Sciatic nerve (tissue), 2 donors: ENCODE data around the gene GPR171. TPM values are rescaled to one million over a fixed set of nuclear protein-coding genes. Genes with fewer than 3 reads are reported as not detected.
A peak's percentile ranks its signal among the peaks of the same experiment; 100 is the strongest.

Source experiments
- ATAC-seq: fragments of 200-7000 bp; cut with Tn5 transposase; one replicate; pipeline ENCODE4 v1.9.1; 2020; ENCODE audit warnings: mild to moderate bottlenecking, moderate library complexity
- DNase-seq: peaks from one replicate; pipeline ENCODE4 v3.0.0-alpha.2; 2020; ENCODE audit warnings: low spot score
- intact Hi-C: fragments of 100-400 bp; cut with DNase I; formaldehyde crosslinking; loops from one replicate; pipeline ENCODE4 v1.14.2; 2022
- total RNA-seq: library from RNA; stranded (reverse); fragmentation: NEBNext Ultra II Directional; extraction: Animal tissue kit (Norgen Biotek cat#: 25700); gene quantifications from one replicate; pipeline ENCODE4 v1.2.1, GENCODE V29; 2021
- donor health status: DM: no; HTN: no; CAD: no.
- donor health status: DM: no; HTN: no; CAD: no.

Gene GPR171
- total RNA-seq, 1 donor from 2014 or later = 1.6 TPM

DNA sequence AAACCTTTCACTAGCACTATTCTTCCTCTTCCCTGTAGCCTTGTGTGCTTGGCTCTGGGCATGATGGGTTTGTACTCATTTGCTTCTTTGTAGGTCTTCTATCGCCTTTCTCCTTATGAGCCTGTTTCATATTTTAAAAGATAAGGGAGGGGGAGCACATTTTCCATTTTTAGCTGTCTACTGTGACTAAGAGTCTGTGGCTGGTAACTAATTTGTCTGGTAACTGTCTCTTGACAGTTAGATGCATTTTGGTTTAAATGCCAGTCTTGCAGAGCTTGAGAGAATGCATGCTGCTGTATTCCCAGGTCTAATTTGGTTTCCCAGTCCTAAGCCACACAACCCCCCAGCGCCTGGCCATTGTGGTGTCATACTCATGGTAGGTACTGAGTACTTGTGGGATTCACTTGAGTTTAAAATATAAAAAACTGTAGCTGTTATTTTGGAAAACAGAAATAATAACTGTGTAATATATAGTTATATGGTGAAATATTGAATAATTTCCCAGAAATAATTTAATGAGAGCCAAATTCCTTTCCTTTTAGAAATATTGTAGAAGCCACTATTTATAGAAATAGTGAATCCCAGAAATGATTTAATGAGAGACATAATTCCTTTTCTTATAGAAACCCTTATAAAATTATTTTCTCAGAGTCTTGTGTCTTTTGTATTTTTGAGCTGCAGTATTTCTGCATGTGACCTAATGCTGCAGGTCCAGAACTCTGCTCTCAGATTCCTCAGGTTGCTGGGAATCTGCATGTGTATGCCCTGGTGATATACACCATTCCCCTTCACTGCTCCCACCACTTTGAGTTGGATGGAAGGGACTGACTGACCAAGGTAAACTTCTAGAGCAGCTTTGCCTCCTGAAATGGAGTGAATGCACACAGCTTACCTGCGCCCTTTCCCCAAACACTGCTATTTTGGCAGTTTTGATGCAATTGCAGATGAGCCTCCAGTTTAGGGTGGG is 13.9 kb upstream of the GPR171 start:
- DNase-seq (no peak), ATAC-seq (no peak)
- intact Hi-C loops = no loop called here

DNA sequence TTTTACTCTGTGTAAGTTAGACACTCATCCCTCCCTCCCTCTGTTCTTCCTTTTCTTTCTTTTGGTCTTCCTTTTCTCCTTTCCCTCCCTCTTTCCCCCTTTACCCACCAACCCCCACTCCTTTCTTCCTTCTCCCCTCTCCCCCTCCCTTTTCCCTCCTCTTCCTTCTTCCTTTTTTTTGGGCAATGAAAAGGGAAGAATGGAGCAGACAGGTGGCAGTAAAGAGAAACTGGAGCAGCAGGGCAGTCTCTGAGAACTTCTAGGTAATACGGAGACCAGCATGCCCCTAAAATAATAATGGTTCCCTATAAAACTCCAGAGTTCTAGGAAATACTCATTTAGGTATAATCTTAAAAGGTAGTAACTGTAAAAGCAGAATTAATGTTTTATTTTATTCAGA is 11.4 kb upstream of the GPR171 start:
- DNase-seq (no peak), ATAC-seq (no peak)
- intact Hi-C loops = no loop called here

DNA sequence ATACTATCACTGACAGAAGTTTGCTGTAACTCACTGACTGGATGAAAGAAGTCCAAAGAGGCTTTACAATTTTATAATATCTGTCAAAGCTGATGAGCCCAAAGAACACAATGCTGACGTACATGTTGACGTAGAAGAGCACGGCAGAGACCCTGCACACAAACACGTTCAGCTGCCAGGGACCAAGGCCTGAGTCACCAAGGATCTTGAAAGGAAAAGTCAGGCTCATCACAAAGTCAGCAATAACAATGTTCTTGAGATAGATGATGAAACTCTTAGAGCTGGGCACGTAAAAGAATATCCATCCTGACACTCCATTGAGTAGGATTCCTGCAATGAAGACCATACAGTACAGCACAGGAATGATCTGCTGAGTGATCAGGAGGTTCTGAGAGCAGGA is 10.9 kb upstream of the GPR171 start:
- intact Hi-C loops = no loop called here
- no peak for ATAC-seq
- DNase-seq = no peak

DNA sequence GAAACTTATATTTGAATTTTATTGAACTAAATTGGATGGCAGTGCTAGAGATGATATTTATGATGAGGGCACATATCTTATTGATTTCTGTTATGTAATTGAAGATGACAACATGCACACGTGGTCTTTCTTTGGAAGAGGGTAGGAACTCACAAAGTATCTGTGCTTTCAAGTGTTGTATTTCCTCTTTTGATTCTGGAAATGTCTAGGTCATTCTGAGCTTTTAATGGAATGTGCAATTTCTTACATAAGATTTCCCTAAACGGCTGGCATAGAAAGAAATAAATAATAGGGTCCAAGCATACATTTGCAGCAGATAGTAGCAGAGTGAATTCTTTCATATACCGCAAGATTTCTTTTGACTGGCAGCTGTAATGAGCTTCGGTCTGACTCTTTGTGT is 10.1 kb upstream of the GPR171 start:
- DNase-seq = no peak
- ATAC-seq = no peak
- intact Hi-C loops = no loop called here

DNA sequence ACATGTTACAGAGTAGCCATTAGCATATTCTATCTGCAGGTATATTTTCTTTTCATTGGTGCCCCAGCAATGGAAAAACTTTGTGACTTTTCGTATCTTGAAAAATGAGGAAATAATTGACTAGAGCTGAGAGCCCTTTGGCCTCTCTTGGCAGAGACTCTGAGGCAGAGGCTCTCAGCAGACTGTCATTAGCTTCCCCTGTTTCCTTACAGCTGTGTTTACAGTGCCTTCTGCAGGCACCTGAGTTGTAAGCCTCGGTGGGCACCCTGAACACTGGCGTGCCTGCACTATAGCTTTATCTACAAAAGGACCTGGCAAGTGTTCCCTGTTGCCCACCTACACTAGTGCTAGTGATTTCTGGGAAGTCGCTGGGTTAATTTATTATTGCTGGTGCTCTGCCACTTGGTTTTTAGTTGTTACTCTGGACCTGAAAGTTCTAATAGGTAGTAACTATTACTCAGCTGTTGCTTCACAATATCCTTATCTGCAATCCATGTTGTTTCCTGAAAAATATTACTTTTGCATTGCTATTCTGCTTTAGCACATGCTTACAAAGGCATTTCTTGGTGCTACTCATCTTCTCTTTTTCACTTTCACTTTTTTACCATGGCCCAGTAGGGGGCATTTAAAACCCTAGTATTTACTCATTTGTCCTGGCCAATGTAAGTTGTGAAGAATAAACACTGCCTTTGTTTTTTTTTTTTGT is 7.8 kb upstream of the GPR171 start:
- intact Hi-C loops = no loop called here
- ATAC-seq (peak; percentile 72), DNase-seq (no peak)

DNA sequence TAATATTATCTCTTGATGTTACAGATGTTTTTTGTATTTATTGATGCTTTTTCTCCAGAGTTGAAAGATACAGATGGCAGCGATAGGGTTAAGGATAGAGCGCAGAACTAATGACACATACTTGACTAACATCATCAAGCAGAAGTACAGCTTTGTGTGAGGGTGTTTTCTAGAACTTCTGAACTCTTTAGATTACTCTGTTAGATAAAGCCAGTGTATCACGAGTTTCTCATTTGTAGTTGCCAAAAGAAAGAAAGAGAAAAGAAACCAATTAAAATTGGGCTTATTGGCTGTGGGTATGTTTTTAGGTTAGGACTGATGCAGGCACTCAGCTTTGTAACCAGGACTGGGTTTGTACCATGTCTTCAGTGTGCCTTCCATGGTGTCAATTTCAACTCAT is 6.6 kb upstream of the GPR171 start:
- intact Hi-C loops = no loop called here
- no peak for DNase-seq
- ATAC-seq = no peak

DNA sequence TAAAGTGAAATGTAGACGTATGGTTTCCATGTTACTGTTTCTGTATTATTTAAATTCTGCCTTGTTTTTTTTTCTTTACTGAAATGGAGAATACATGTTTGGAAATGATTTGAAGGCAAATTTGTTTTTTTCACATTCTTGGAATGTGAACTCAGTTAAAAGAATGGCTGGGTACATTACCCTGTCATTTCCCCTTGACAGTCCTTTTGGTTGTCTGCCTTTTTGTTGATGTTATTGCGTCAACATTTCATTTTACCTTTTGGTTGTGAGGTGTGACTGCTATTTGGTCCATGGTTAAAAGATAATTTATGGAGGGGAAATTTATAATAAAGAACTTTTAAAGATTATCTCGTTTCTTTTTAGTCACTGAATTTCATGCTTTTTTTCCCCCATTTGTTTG is 3.2 kb upstream of the GPR171 start:
- intact Hi-C loops = no loop called here
- no peak for ATAC-seq
- no peak for DNase-seq

DNA sequence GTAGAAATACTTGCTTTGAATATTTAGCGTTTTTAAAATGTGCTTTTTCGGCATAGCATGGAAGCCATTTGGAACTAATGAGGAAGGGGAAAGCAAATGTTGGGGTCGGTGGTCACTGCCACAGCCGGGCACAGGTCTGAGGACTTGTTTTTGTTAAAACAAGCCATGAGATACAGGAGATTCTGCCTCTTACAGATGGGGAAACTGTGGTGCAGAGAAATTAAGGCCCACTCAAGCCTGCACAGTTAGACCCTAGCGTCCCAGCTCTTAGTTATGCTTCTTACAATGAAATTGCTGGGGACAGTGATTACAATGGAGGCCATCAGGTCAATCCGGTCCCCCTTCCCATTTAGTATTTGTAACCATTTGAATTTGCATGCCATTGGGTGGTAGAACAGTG is 2.5 kb upstream of the GPR171 start:
- ATAC-seq (no peak), DNase-seq (no peak)
- intact Hi-C loops = no loop called here

DNA sequence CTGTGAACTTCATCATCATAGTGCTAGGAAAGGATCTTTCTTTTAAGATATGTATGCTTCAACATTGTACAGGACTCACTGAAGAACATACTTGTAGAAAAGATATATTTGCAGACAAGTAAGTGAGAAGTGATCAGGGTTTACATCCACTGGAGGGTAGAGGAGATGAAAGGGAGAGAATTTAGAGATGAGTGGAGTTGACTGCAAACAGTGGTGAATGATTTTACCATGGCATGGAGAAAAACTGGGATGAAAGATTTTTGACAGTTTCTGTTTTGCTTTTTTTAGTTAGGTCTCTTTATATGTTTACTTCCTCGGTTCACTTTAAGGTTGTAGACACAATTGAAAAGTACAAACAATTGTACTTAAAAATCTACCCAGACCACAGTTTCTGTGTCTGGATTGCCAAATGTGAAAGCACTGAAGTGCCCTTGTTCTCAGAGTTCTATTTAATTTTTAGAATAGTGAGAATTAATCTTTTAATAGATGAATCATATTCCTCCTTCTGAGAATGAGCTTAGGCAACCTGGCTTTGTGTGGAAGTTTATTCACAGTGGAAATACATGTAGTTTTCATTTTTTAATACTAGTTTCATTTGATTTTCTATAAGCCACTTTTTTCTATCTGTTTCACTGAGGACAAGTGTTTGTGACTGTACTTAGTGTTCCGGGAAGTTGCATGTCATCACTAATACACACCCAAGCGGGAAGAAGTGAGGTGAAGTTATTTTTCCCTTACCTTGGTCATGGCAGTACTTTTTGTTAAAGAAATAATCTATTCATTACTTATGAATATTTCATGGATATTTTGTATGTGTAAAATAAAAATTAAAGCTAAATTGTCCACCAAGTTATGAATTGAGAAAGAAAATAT is 1.8 kb upstream of the GPR171 start:
- DNase-seq (no peak), ATAC-seq (no peak)
- intact Hi-C loops = no loop called here

DNA sequence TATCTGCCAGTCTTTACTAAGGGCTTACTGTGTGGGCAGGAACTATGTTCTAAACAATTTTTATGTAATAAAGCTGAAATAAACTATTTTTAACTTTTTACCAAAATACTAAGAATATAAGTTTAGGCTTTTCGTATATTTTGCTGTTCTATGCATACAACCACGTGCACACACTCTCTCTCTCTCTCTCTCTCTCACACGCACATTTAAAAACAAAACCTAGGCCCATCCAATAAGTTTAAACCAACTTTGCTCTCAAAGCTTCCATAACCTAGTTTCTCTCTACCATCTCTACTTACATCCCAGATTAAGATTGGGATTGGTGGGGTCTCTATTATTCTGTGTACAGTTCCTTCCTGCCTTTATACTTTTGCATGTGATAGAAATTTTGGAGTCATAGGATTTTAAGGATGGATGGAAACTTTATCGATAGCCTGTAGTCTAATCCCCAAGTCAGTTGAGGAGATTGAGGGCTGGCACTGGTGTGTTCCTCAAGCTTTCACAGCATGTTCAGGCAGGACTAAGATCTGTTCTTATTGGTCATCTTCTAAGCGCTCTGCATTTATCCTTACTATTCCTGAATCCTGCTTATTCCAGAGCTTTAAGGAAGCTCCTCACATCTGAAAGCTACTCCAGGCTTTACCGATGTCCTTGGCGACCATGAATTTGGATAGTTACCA is 1.8 kb downstream of the GPR171 start:
- ATAC-seq = no peak
- intact Hi-C loops = no loop called here
- no peak for DNase-seq

DNA sequence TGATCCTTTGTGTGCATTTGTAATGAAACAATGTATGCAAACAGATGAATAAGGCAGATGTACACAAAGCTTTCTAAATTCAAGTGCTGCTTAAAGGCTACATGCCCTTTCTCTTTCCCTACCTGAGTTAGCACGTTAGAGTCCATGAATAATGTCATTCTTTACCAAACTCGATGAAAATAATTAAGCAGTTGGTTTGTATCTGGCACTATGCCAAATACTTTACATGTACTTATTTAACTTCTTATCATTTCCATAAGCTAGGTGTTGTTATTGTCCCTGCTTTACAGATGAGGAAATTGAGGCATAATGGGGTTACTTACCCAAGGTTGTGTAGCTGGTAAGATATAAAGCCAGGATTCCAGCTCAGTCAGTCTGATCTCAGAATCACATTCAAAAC is 2.4 kb downstream of the GPR171 start:
- no peak for DNase-seq
- intact Hi-C loops = no loop called here
- ATAC-seq = no peak

DNA sequence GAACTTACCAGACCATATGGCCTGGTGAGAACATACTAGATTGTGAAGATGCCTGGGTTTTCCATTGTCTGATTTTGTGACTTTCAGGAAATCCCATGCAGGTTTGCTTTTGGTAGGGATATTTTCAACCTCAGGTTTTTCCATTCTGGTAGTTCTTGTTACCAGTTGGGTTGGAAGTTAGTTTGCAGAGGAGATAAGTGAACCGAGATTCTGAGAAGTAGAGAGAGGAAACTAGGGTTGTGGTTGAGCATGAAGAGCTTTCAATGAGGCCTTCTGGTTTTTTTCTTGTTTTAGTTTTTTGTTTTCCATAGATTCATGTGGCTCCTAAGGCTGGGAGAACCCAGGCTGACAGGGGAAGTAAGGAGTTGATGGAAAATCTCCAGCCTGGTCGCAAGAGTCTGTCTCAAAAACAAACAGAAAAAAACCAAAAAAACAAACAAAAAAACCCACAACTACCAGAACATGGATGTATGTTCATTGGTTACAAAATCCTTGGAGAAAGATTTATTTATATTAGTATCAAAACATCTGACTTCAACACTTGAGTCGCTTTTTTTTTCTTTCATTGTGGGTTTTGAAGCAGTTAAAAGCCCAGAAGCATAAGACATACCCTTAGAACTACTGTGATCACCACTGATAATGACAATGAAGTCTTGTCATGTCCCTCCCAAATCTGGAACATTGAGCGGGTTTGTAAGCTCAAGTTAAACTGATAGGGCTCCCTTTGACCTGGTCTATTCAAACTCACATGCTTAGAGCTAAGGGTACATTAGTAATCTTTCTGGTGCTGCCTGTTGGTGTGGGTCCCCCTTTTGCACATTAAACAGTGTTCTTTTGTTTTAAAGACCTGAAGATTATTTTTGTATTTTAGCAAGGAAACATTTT is 3.2 kb downstream of the GPR171 start:
- DNase-seq (no peak), ATAC-seq (no peak)
- intact Hi-C loops = no loop called here

DNA sequence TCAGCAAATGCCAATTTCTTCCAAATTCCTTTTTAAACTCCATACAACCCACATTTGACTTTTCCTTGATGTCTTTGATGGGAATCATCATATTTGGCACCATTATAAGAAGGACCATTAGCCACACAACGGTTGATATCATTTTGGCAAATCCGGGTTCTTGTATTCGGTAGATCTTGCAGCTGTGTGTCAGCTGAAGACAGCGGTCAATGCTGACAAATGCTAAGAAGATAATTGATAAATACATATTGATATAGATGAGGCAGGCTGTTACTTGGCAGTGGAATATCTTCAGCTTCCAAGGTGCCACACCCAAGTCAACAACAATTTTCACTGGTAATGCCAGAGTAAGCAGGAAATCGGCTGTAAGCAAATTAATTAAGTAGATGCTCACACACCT is 4.2 kb downstream of the GPR171 start:
- ATAC-seq = no peak
- intact Hi-C loops = no loop called here
- no peak for DNase-seq

DNA sequence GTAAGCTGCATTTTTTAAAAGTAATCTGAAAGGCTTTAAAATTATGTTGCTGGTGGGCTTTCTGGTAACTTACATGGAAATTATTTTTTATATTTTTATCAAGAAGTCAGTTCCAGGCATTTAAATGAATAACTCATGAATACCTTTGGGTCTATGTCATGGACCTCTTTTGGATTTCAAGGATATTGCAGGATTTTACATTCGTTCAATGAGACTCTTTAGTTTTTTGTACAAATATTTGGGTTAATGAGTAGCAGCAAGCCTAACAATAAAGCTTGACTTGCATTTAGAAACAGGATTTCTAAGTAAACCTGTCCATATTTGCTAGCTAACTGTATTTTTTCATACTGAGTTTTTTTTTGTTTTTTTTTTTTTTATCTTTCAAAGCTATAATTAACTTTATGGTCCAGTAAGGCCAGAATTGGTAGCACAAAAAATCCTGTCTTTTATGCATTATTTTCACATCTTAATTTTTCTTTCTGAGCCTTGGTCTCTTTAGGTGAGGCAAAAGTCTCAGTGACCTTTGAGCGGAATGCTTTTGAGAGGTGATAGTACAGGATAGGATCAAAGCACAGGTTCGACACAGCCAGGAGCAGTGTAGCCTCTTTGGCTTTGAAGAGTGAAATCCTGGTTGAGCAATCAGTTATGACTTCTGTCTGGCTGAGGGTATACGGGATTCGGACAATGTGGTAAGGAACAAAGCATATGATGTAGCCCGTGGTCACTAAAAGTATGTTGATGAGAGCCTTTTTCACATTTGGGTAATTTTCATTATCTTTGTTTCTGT is 4.8 kb downstream of the GPR171 start:
- intact Hi-C loops = no loop called here
- DNase-seq (no peak), ATAC-seq (no peak)

DNA sequence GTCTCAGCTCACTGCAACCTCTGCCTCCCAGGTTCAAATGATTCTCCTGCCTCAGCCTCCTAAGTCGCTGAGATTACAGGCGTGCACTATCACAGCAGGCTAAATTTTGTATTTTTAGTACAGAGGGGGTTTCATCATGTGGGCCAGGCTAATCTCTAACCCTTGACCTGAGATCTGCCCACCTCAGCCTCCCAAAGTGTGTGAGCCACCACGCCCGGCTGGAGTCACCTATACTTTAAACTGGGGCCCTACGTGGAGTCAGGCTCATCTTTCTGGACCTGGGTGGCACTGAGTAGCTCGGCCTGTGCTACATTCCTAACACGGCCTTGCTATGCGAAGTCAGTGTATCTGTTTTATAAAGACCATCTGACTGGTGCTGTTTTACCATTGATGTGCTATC is 5.8 kb downstream of the GPR171 start:
- intact Hi-C loops = no loop called here
- ATAC-seq (no peak), DNase-seq (no peak)

DNA sequence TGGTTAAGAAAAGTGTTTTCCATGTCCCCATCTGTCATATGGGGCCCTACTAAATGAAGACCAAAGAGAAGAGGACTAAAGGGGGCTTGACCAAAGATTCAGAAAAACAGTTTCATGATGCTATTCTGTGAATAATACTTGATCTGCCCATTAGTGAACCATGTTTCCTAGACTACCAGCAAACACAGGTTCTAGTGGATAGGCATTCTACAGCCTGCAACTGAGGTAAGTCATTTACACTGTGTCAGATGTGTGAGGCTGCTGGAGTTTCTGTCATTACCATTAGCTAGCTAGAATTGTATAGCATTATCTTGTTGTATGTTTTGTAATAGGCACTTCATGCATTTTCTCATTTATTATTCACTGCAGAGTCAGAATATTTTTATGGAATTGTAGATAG is 6.6 kb downstream of the GPR171 start:
- DNase-seq (no peak), ATAC-seq (no peak)
- intact Hi-C loops = no loop called here

DNA sequence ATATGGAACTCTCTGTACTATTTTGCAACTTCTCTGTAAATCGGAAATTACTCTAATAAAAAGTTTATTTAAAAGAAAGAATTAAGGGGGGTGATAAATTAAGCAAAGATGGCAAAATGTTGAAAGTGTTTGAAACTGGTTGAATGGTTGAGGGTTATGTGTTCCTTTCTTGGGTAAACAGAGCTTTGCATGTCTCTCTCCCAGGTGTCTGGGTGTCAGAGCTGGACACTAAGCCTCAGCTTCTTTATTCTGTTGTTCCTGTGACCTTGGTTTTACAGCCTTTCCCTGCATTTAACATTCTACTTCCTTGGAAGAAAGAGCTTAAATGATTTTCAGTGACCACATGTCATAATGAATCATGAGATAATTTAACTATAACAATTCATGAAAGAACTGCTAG is 7.2 kb downstream of the GPR171 start:
- ATAC-seq = no peak
- intact Hi-C loops = no loop called here
- no peak for DNase-seq
